Neural cell (in vitro differentiated cells): Measurements from ENCODE around the gene IL3RA. TPM values are rescaled to one million over a fixed set of nuclear protein-coding genes. Genes with fewer than 3 reads are reported as not detected.

Source experiments
- H2AFZ ChIP-seq: fragments of 200-600, 300-800 bp; sonication (generic), shearing (Covaris generic); 2 replicates; pipeline ENCODE4 v1.6.0; 2014; ENCODE audit warnings: low read depth, mild to moderate bottlenecking, antibody characterized with exemption, low read length, moderate library complexity
- H3F3A ChIP-seq: fragments of 200-600 bp; shearing (Covaris generic); 2 replicates; pipeline ENCODE4 v1.6.1; 2016; ENCODE audit warnings: mild to moderate bottlenecking, moderate library complexity, mixed read lengths, antibody characterized with exemption, low read length; ENCODE audit not compliant: insufficient read depth, poor library complexity, severe bottlenecking
- H3K27ac ChIP-seq: fragments of 200-600, 300-800 bp; sonication (generic), shearing (Covaris generic); 2 replicates; pipeline ENCODE4 v1.5.1; 2014; ENCODE audit warnings: mild to moderate bottlenecking, low read length, moderate library complexity
- H3K27me3 ChIP-seq: fragments of 300-800, 200-600 bp; sonication (generic), shearing (Covaris generic); 2 replicates; pipeline ENCODE4 v1.6.0; 2014; ENCODE audit warnings: mild to moderate bottlenecking, low read depth, low read length, moderate library complexity; ENCODE audit not compliant: insufficient read depth
- H3K36me3 ChIP-seq: fragments of 300-800, 200-600 bp; sonication (generic), shearing (Covaris generic); 2 replicates; pipeline ENCODE4 v1.5.1; 2014; ENCODE audit warnings: mild to moderate bottlenecking, antibody characterized with exemption, low read length, moderate library complexity; ENCODE audit not compliant: insufficient read depth
- H3K4me2 ChIP-seq: fragments of 300-800, 200-600 bp; sonication (generic), shearing (Covaris generic); 2 replicates; pipeline ENCODE4 v1.6.0; 2014; ENCODE audit warnings: mild to moderate bottlenecking, low read length
- H3K4me3 ChIP-seq: fragments of 300-800, 200-600 bp; sonication (generic), shearing (Covaris generic); 2 replicates; pipeline ENCODE4 v1.5.1; 2014; ENCODE audit warnings: mild to moderate bottlenecking, low read length, moderate library complexity
- H3K79me2 ChIP-seq: fragments of 200-600 bp; shearing (Covaris generic); replicated peaks from 2 replicates; pipeline ENCODE4 v1.6.0; 2014; ENCODE audit warnings: mild to moderate bottlenecking, low read length, moderate library complexity; ENCODE audit not compliant: insufficient read depth
- H3K9ac ChIP-seq: fragments of 300-800, 200-600 bp; sonication (generic), shearing (Covaris generic); 2 replicates; pipeline ENCODE4 v1.6.1; 2016; ENCODE audit warnings: mild to moderate bottlenecking, low read length, mixed read lengths
- H3K9me2 ChIP-seq: fragments of 200-600 bp; shearing (Covaris generic); 2 replicates; pipeline ENCODE4 v1.6.1; 2016; ENCODE audit warnings: mild to moderate bottlenecking, low read length, mixed read lengths; ENCODE audit not compliant: insufficient read depth
- H3K9me3 ChIP-seq: fragments of 200-600, 300-800 bp; sonication (generic), shearing (Covaris generic); 2 replicates; pipeline ENCODE4 v1.6.1; 2016; ENCODE audit warnings: mild to moderate bottlenecking, mixed run types, low read length, moderate library complexity, mixed read lengths
- H4K20me1 ChIP-seq: fragments of 200-600 bp; shearing (Covaris generic); 2 replicates; pipeline ENCODE4 v1.6.1; 2016; ENCODE audit warnings: mild to moderate bottlenecking, mixed run types; ENCODE audit not compliant: insufficient read depth
- CTCF ChIP-seq: fragments of 450-650 bp; IDR thresholded peaks from 2 replicates; pipeline ENCODE4 v1.5.1; 2014; ENCODE audit warnings: antibody characterized with exemption, mild to moderate bottlenecking, moderate library complexity; ENCODE audit not compliant: poor library complexity, severe bottlenecking
- EP300 ChIP-seq: fragments of 450-650 bp; conservative IDR thresholded peaks from 2 replicates; pipeline ENCODE4 v1.6.1; 2014; ENCODE audit warnings: antibody characterized with exemption, mild to moderate bottlenecking, moderate library complexity; ENCODE audit not compliant: poor library complexity, severe bottlenecking
- EZH2 ChIP-seq: fragments of 200-600, 300-800 bp; shearing (Covaris generic), sonication (generic); IDR thresholded peaks from 2 replicates; pipeline ENCODE4 v1.6.1; 2014; ENCODE audit warnings: antibody characterized with exemption, low read length, borderline replicate concordance, mild to moderate bottlenecking; ENCODE audit not compliant: insufficient read depth, poor library complexity, severe bottlenecking
- MXI1 ChIP-seq: fragments of 450-650 bp; conservative IDR thresholded peaks from 2 replicates; pipeline ENCODE4 v1.6.1; 2014; ENCODE audit warnings: antibody characterized with exemption, mild to moderate bottlenecking; ENCODE audit not compliant: poor library complexity, severe bottlenecking
- POLR2AphosphoS5 ChIP-seq: IDR thresholded peaks from 2 replicates; pipeline ENCODE4 v1.6.1; 2012
- RAD21 ChIP-seq: fragments of 450-650 bp; conservative IDR thresholded peaks from 2 replicates; pipeline ENCODE4 v1.6.1; 2014; ENCODE audit warnings: antibody characterized with exemption, mild to moderate bottlenecking, moderate library complexity
- SMC3 ChIP-seq: fragments of 450-650 bp; conservative IDR thresholded peaks from 2 replicates; pipeline ENCODE4 v1.6.1; 2014; ENCODE audit warnings: antibody characterized with exemption, mild to moderate bottlenecking, moderate library complexity; ENCODE audit not compliant: poor library complexity
- TAF1 ChIP-seq: IDR thresholded peaks from 2 replicates; pipeline ENCODE4 v1.6.1; 2012; ENCODE audit warnings: low read depth
- polyA plus RNA-seq: library from polyadenylated mRNA; depleted of rRNA; stranded (reverse); fragments of >200 nt; gene quantifications from 2 replicates; pipeline ENCODE4 v1.2.3, GENCODE V29; 2014
- TF ChIP-seq, protein P1 (sequence below): IDR thresholded peaks from 2 replicates; pipeline ENCODE4 v1.6.1; 2012; ENCODE audit warnings: borderline replicate concordance

Gene IL3RA
- polyA plus RNA-seq, 1 donor from 2014 or later = not detected

DNA sequence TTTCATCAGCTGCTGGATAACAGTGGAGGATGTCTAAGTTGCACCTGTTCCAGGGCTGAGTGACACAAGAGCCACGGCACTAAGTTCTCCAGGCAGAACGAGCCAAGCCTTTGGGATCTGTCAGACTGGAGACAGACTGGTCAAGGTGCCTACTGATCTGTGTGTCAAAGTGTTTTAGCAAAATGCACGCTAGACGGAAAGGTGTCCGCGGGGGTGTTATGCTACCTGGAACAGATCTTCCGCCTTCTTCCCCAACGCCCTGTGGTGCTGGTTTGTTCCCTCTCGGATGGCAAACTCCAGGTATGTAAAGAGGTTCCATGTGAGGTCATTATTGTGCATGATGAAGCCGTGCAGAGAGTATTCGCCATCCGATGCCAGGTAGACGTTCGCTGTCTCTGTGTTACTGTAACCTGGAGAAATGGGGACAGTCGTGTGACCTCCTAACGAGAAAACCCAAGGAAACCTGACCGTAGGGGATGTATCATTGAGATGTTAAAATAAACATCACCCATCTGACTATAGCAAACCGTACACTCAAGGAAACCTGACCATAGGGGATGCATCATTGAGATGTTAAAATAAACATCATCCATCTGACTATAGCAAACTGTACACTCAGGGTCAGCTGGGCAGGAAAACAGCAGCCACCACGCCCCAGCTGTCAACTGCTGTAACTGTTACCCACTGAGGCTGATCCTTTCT, 85.0 kb downstream of the IL3RA start:
- no peaks in the 10 kb centered on the region for H3F3A ChIP-seq
- TF ChIP-seq TAF1 = no peak
- no peak for TF ChIP-seq MXI1
- no peak overlapping the region for H3K27ac ChIP-seq
- H3K9me2 ChIP-seq = no peaks in the 10 kb centered on the region
- H3K9ac ChIP-seq = no peak overlapping the region
- H3K9me3 ChIP-seq = peaks cover 4% of the 10 kb centered on the region
- H4K20me1 ChIP-seq = no peaks in the 10 kb centered on the region
- H3K79me2 ChIP-seq = no peaks in the 10 kb centered on the region
- H3K4me3 ChIP-seq = no peak overlapping the region
- H3K36me3 ChIP-seq = peaks cover 17% of the 10 kb centered on the region
- no peak overlapping the region for H2AFZ ChIP-seq
- H3K4me2 ChIP-seq = no peak overlapping the region
- no peaks in the 10 kb centered on the region for H3K27me3 ChIP-seq

DNA sequence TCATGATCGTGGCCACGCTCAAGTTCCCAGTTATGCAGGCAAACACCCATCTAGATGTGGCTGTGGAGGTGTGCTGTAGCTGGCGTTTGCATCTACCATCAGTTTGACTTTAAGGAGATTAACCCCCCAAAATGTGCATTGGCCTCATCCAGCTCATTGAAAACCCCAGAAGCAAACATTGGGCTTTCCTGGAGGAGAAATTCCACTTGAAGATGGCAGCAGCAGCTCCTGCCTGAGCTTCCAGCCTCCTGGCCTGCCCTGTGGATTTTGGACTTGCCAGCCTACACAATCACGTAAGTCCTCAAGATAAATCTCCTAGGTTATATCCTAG, 85.5 kb downstream of the IL3RA start:
- H3K9me2 ChIP-seq = no peaks in the 10 kb centered on the region
- no peak overlapping the region for H3K4me3 ChIP-seq
- H4K20me1 ChIP-seq = no peaks in the 10 kb centered on the region
- no peak overlapping the region for H2AFZ ChIP-seq
- H3K79me2 ChIP-seq = no peaks in the 10 kb centered on the region
- no peaks in the 10 kb centered on the region for H3K27me3 ChIP-seq
- TF ChIP-seq TAF1 = no peak
- no peak for TF ChIP-seq RAD21
- TF ChIP-seq CTCF = no peak
- no peak for TF ChIP-seq EP300
- H3K4me2 ChIP-seq = no peak overlapping the region
- H3K9me3 ChIP-seq = peaks cover 4% of the 10 kb centered on the region
- H3K27ac ChIP-seq = no peak overlapping the region
- peaks cover 17% of the 10 kb centered on the region for H3K36me3 ChIP-seq
- no peaks in the 10 kb centered on the region for H3F3A ChIP-seq
- no peak overlapping the region for H3K9ac ChIP-seq

GRCh38 chrX:1423215-1423614, 86.6 kb downstream of the IL3RA start:
- H3K36me3 ChIP-seq = peaks cover 17% of the 10 kb centered on the region
- no peak for TF ChIP-seq TAF1
- TF ChIP-seq RAD21 = no peak
- TF ChIP-seq EZH2 = no peak
- no peak for TF ChIP-seq POLR2AphosphoS5
- TF ChIP-seq MXI1 = no peak
- TF ChIP-seq SMC3 = no peak
- TF ChIP-seq, protein P1, sequence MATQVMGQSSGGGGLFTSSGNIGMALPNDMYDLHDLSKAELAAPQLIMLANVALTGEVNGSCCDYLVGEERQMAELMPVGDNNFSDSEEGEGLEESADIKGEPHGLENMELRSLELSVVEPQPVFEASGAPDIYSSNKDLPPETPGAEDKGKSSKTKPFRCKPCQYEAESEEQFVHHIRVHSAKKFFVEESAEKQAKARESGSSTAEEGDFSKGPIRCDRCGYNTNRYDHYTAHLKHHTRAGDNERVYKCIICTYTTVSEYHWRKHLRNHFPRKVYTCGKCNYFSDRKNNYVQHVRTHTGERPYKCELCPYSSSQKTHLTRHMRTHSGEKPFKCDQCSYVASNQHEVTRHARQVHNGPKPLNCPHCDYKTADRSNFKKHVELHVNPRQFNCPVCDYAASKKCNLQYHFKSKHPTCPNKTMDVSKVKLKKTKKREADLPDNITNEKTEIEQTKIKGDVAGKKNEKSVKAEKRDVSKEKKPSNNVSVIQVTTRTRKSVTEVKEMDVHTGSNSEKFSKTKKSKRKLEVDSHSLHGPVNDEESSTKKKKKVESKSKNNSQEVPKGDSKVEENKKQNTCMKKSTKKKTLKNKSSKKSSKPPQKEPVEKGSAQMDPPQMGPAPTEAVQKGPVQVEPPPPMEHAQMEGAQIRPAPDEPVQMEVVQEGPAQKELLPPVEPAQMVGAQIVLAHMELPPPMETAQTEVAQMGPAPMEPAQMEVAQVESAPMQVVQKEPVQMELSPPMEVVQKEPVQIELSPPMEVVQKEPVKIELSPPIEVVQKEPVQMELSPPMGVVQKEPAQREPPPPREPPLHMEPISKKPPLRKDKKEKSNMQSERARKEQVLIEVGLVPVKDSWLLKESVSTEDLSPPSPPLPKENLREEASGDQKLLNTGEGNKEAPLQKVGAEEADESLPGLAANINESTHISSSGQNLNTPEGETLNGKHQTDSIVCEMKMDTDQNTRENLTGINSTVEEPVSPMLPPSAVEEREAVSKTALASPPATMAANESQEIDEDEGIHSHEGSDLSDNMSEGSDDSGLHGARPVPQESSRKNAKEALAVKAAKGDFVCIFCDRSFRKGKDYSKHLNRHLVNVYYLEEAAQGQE = no peak
- no peak for TF ChIP-seq EP300
- TF ChIP-seq CTCF = no peak

More at GRCh38 chrX:1423215-1423614, 86.6 kb downstream of the IL3RA start:
- no peak overlapping the region for H3K27ac ChIP-seq
- H3K79me2 ChIP-seq = no peaks in the 10 kb centered on the region
- H4K20me1 ChIP-seq = no peaks in the 10 kb centered on the region
- no peak overlapping the region for H2AFZ ChIP-seq
- no peak overlapping the region for H3K4me2 ChIP-seq
- H3K9me3 ChIP-seq = peaks cover 4% of the 10 kb centered on the region
- no peaks in the 10 kb centered on the region for H3K27me3 ChIP-seq
- H3F3A ChIP-seq = no peaks in the 10 kb centered on the region
- H3K4me3 ChIP-seq = no peak overlapping the region
- H3K9ac ChIP-seq = no peak overlapping the region
- no peaks in the 10 kb centered on the region for H3K9me2 ChIP-seq
